HEK293 (cell line): ENCODE results near the gene NCOR1.

Experiments used
- CTCF ChIA-PET: fragments of 350-600 bp; formaldehyde crosslinking; extraction: SDS; loops from one replicate; lab custom pipeline; 2021; ENCODE audit warnings: antibody characterized with exemption; lab: Yijun Ruan, JAX
- POLR2A ChIA-PET: fragments of 300-600 bp; formaldehyde crosslinking; extraction: SDS; loops from one replicate; lab custom pipeline; 2020; ENCODE audit warnings: antibody characterized with exemption, inconsistent platforms; lab: Yijun Ruan, JAX
- H3K27ac ChIP-seq: fragments of 200-500 bp; sonication (Bioruptor generic); 2 replicates; pipeline ENCODE4 v1.5.1; 2014; ENCODE audit warnings: low read depth, low read length, control low read depth, inconsistent platforms; ENCODE audit errors: extremely low read depth
- H3K36me3 ChIP-seq, 2 experiments: fragments of 200-500 bp in 1 of 2; sonication (Bioruptor generic) in 1 of 2; 1 replicate in 1 of 2; 2 replicates in 1 of 2; pipeline ENCODE4 v1.5.1; 2014 to 2017; ENCODE audit warnings: inconsistent platforms in 2 of 2, low read length in 2 of 2; ENCODE audit not compliant: control insufficient read depth in 2 of 2, insufficient read depth in 1 of 2
- H3K4me1 ChIP-seq: fragments of 200-500 bp; sonication (Bioruptor generic); 2 replicates; pipeline ENCODE4 v1.5.1; 2014; ENCODE audit warnings: mild to moderate bottlenecking, low read length, inconsistent platforms; ENCODE audit not compliant: control insufficient read depth, insufficient read depth
- H3K4me3 ChIP-seq: 2 replicates; pipeline ENCODE4 v1.5.1; 2011; ENCODE audit warnings: low read depth, mild to moderate bottlenecking, control low read depth, low read length, moderate library complexity
- H3K9me3 ChIP-seq: fragments of 200-500 bp; sonication (Bioruptor generic); 2 replicates; pipeline ENCODE4 v1.5.1; 2014; ENCODE audit warnings: low read depth, low read length, inconsistent platforms; ENCODE audit not compliant: control insufficient read depth, insufficient read depth
- OSR2 ChIP-seq: fragments of 450-650 bp; formaldehyde crosslinking; IDR thresholded peaks from 2 replicates; pipeline ENCODE4 v1.5.1; 2016; ENCODE audit warnings: missing biosample characterization, missing genetic modification characterization
- SCRT2 ChIP-seq: fragments of 450-650 bp; formaldehyde crosslinking; IDR thresholded peaks from 2 replicates; pipeline ENCODE4 v1.5.1; 2016; ENCODE audit warnings: missing biosample characterization, missing genetic modification characterization
- TCF7L2 ChIP-seq: IDR thresholded peaks from 2 replicates; pipeline ENCODE4 v1.6.1; 2011; ENCODE audit warnings: low read depth, mild to moderate bottlenecking, inconsistent platforms, low read length, moderate library complexity, borderline replicate concordance
- ZBTB1 ChIP-seq: fragments of 450-650 bp; formaldehyde crosslinking; IDR thresholded peaks from 2 replicates; pipeline ENCODE4 v1.5.1; 2016; ENCODE audit warnings: missing biosample characterization, missing genetic modification characterization
- ZBTB7A ChIP-seq: fragments of 450-650 bp; formaldehyde crosslinking; IDR thresholded peaks from 2 replicates; pipeline ENCODE4 v1.5.1; 2016; ENCODE audit warnings: low read depth, missing biosample characterization, missing genetic modification characterization
- ZIC2 ChIP-seq: fragments of 450-650 bp; formaldehyde crosslinking; IDR thresholded peaks from 2 replicates; pipeline ENCODE4 v1.5.1; 2016; ENCODE audit warnings: missing biosample characterization, missing genetic modification characterization
- ZNF121 ChIP-seq: fragments of 450-650 bp; formaldehyde crosslinking; IDR thresholded peaks from 2 replicates; pipeline ENCODE4 v1.5.1; 2016; ENCODE audit warnings: missing biosample characterization, missing genetic modification characterization
- ZNF174 ChIP-seq: fragments of 450-650 bp; formaldehyde crosslinking; IDR thresholded peaks from 2 replicates; pipeline ENCODE4 v1.5.0; 2017; ENCODE audit warnings: missing biosample characterization, mild to moderate bottlenecking, missing genetic modification characterization
- ZNF514 ChIP-seq: fragments of 450-650 bp; formaldehyde crosslinking; IDR thresholded peaks from 2 replicates; pipeline ENCODE4 v1.5.1; 2016; ENCODE audit warnings: missing biosample characterization, missing genetic modification characterization
- ZNF571 ChIP-seq: fragments of 450-650 bp; formaldehyde crosslinking; IDR thresholded peaks from 2 replicates; pipeline ENCODE4 v1.5.0; 2017; ENCODE audit warnings: missing biosample characterization, missing genetic modification characterization
- ZNF624 ChIP-seq: fragments of 450-650 bp; formaldehyde crosslinking; IDR thresholded peaks from 2 replicates; pipeline ENCODE4 v1.5.1; 2017; ENCODE audit warnings: missing biosample characterization, missing genetic modification characterization
- ZNF626 ChIP-seq: fragments of 450-650 bp; sonication (Bioruptor Pico); formaldehyde crosslinking; IDR thresholded peaks from 2 replicates; pipeline ENCODE4 v1.5.1; 2018; ENCODE audit warnings: missing biosample characterization, missing genetic modification characterization, inconsistent platforms
- ZNF664 ChIP-seq: fragments of 450-650 bp; formaldehyde crosslinking; IDR thresholded peaks from 2 replicates; pipeline ENCODE4 v1.5.1; 2016; ENCODE audit warnings: missing biosample characterization, missing genetic modification characterization
- ZNF707 ChIP-seq: fragments of 450-650 bp; formaldehyde crosslinking; IDR thresholded peaks from 2 replicates; pipeline ENCODE4 v1.5.1; 2016; ENCODE audit warnings: missing biosample characterization, missing genetic modification characterization
- ZNF76 ChIP-seq: fragments of 450-650 bp; formaldehyde crosslinking; IDR thresholded peaks from 2 replicates; pipeline ENCODE4; 2016; ENCODE audit warnings: low read depth, missing biosample characterization, missing genetic modification characterization, borderline replicate concordance
- ZNF768 ChIP-seq: fragments of 450-650 bp; formaldehyde crosslinking; IDR thresholded peaks from 2 replicates; pipeline ENCODE4 v1.5.1; 2018; ENCODE audit warnings: missing biosample characterization, mild to moderate bottlenecking, missing genetic modification characterization
- ZNF777 ChIP-seq: fragments of 450-650 bp; formaldehyde crosslinking; IDR thresholded peaks from 2 replicates; pipeline ENCODE4 v1.5.1; 2017; ENCODE audit warnings: missing biosample characterization, missing genetic modification characterization, borderline replicate concordance
- TF ChIP-seq, protein P1 (sequence below): fragments of 450-650 bp; formaldehyde crosslinking; IDR thresholded peaks from 2 replicates; pipeline ENCODE4 v1.5.1; 2016; ENCODE audit warnings: missing biosample characterization, missing genetic modification characterization
- TF ChIP-seq, protein P2 (sequence below): fragments of 450-650 bp; formaldehyde crosslinking; IDR thresholded peaks from 2 replicates; pipeline ENCODE4 v1.5.1; 2017; ENCODE audit warnings: missing biosample characterization, missing genetic modification characterization
- TF ChIP-seq, protein P3 (sequence below): fragments of 450-650 bp; formaldehyde crosslinking; IDR thresholded peaks from 2 replicates; pipeline ENCODE4 v1.5.1; 2016; ENCODE audit warnings: missing biosample characterization, missing genetic modification characterization
- TF ChIP-seq, protein P4 (sequence below): fragments of 450-650 bp; formaldehyde crosslinking; IDR thresholded peaks from 2 replicates; pipeline ENCODE4 v1.5.1; 2016; ENCODE audit warnings: missing biosample characterization, missing genetic modification characterization
- TF ChIP-seq, protein P5 (sequence below): fragments of 450-650 bp; formaldehyde crosslinking; IDR thresholded peaks from 2 replicates; pipeline ENCODE4 v1.5.1; 2017; ENCODE audit warnings: missing biosample characterization, missing genetic modification characterization
- TF ChIP-seq, protein P6 (sequence below): fragments of 450-650 bp; formaldehyde crosslinking; IDR thresholded peaks from 2 replicates; pipeline ENCODE4 v1.5.1; 2016; ENCODE audit warnings: missing biosample characterization, missing genetic modification characterization
- TF ChIP-seq, protein P7 (sequence below): fragments of 450-650 bp; formaldehyde crosslinking; IDR thresholded peaks from 2 replicates; pipeline ENCODE4 v1.5.1; 2016; ENCODE audit warnings: missing biosample characterization, missing genetic modification characterization, low read depth

NCOR1 gene

DNA sequence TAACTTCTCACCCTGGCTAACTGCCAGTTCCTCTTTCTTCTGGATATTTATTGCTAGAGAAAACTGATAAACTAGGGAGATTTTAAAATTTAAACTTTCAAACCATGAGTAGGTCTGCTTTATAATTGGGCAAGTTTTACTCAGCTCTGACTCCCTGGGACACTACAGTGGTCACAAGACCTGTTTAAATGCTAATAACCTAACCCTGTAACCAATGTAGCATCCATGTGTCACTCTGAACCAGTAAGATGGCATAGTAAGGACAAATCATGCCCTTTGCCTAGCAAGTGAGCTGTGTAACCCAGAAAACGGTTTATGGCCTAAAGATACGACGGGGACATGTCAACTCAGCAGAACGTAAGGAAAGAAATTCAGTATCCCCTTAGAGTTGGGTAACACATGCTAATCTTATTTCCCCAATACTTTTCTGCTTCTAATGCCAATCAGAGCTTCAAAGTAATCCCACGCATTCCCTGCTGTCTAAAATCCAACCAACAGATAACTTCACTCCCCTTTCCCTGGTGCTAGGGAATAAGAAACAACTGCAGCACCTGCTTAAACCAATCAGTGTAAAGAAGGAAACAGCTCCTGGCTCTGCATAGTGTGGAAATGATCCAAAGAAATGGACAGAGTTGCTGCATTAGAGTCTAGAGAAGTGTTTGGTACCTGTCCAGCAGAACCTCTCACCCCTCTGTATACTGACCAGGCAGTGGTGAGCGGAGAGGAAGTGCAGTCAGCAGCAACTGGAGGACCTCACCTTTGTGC lies 85.7 kb downstream of the NCOR1 start (continued):
- TF ChIP-seq ZNF707 (no peak), TCF7L2 (no peak), ZNF76 (tag by site-specific recombination) (no peak), OSR2 (no peak)
- TF ChIP-seq, protein P1, sequence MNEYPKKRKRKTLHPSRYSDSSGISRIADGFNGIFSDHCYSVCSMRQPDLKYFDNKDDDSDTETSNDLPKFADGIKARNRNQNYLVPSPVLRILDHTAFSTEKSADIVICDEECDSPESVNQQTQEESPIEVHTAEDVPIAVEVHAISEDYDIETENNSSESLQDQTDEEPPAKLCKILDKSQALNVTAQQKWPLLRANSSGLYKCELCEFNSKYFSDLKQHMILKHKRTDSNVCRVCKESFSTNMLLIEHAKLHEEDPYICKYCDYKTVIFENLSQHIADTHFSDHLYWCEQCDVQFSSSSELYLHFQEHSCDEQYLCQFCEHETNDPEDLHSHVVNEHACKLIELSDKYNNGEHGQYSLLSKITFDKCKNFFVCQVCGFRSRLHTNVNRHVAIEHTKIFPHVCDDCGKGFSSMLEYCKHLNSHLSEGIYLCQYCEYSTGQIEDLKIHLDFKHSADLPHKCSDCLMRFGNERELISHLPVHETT: no peak
- TF ChIP-seq, protein P2, sequence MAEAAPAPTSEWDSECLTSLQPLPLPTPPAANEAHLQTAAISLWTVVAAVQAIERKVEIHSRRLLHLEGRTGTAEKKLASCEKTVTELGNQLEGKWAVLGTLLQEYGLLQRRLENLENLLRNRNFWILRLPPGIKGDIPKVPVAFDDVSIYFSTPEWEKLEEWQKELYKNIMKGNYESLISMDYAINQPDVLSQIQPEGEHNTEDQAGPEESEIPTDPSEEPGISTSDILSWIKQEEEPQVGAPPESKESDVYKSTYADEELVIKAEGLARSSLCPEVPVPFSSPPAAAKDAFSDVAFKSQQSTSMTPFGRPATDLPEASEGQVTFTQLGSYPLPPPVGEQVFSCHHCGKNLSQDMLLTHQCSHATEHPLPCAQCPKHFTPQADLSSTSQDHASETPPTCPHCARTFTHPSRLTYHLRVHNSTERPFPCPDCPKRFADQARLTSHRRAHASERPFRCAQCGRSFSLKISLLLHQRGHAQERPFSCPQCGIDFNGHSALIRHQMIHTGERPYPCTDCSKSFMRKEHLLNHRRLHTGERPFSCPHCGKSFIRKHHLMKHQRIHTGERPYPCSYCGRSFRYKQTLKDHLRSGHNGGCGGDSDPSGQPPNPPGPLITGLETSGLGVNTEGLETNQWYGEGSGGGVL (tag by site-specific recombination): no peak

DNA sequence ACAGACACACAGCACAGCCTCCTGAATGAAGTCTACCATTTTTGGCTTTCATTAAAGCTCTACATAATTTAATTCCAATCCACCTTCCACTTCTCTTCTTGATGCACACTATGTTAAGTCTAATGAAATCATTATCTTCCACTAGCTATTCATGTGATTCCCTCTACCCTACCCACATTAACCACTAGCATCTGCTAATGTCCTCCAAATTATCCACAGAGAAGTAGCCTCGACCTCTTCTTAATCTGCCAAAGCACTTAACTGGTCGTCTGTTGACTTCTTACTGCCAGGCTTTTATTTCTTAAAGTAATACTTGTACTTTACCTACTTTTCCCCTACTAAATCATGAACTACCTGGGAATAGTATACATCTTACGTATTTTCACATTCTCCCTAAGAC lies 91.8 kb downstream of the NCOR1 start:
- no peak overlapping the region for H3K4me3 ChIP-seq
- CTCF ChIA-PET: no interaction called here
- TF ChIP-seq ZNF571 (tag by site-specific recombination): no peak
- TF ChIP-seq, protein P2 (tag by site-specific recombination): no peak
- TF ChIP-seq, protein P3, sequence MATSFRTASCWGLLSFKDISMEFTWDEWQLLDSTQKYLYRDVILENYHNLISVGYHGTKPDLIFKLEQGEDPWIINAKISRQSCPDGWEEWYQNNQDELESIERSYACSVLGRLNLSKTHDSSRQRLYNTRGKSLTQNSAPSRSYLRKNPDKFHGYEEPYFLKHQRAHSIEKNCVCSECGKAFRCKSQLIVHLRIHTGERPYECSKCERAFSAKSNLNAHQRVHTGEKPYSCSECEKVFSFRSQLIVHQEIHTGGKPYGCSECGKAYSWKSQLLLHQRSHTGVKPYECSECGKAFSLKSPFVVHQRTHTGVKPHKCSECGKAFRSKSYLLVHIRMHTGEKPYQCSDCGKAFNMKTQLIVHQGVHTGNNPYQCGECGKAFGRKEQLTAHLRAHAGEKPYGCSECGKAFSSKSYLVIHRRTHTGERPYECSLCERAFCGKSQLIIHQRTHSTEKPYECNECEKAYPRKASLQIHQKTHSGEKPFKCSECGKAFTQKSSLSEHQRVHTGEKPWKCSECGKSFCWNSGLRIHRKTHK: no peak
- TF ChIP-seq SCRT2 (tag by site-specific recombination): no peak
- TF ChIP-seq, protein P4, sequence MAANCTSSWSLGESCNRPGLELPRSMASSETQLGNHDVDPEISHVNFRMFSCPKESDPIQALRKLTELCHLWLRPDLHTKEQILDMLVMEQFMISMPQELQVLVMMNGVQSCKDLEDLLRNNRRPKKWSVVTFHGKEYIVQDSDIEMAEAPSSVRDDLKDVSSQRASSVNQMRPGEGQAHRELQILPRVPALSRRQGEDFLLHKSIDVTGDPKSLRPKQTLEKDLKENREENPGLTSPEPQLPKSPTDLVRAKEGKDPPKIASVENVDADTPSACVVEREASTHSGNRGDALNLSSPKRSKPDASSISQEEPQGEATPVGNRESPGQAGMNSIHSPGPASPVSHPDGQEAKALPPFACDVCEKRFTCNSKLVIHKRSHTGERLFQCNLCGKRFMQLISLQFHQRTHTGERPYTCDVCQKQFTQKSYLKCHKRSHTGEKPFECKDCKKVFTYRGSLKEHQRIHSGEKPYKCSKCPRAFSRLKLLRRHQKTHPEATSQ (tag by site-specific recombination): no peak
- TF ChIP-seq ZNF626 (tag by site-specific recombination): no peak
- TF ChIP-seq, protein P5, sequence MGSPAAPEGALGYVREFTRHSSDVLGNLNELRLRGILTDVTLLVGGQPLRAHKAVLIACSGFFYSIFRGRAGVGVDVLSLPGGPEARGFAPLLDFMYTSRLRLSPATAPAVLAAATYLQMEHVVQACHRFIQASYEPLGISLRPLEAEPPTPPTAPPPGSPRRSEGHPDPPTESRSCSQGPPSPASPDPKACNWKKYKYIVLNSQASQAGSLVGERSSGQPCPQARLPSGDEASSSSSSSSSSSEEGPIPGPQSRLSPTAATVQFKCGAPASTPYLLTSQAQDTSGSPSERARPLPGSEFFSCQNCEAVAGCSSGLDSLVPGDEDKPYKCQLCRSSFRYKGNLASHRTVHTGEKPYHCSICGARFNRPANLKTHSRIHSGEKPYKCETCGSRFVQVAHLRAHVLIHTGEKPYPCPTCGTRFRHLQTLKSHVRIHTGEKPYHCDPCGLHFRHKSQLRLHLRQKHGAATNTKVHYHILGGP: no peak
- TF ChIP-seq ZBTB1: no peak
- TF ChIP-seq ZNF664 (tag by site-specific recombination): no peak
- no peak for TF ChIP-seq ZNF514 (tag by site-specific recombination)
- no peak for TF ChIP-seq ZNF174 (tag by site-specific recombination)
- TF ChIP-seq, protein P6, sequence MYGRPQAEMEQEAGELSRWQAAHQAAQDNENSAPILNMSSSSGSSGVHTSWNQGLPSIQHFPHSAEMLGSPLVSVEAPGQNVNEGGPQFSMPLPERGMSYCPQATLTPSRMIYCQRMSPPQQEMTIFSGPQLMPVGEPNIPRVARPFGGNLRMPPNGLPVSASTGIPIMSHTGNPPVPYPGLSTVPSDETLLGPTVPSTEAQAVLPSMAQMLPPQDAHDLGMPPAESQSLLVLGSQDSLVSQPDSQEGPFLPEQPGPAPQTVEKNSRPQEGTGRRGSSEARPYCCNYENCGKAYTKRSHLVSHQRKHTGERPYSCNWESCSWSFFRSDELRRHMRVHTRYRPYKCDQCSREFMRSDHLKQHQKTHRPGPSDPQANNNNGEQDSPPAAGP (tag by site-specific recombination): no peak
- TF ChIP-seq ZNF768 (tag by site-specific recombination): no peak
- no peak for TF ChIP-seq ZNF121
- TF ChIP-seq ZNF76 (tag by site-specific recombination): no peak
- no peak for TF ChIP-seq ZNF777
- no peak for TF ChIP-seq ZNF624
- TF ChIP-seq ZIC2 (tag by site-specific recombination): no peak
- TF ChIP-seq, protein P7, sequence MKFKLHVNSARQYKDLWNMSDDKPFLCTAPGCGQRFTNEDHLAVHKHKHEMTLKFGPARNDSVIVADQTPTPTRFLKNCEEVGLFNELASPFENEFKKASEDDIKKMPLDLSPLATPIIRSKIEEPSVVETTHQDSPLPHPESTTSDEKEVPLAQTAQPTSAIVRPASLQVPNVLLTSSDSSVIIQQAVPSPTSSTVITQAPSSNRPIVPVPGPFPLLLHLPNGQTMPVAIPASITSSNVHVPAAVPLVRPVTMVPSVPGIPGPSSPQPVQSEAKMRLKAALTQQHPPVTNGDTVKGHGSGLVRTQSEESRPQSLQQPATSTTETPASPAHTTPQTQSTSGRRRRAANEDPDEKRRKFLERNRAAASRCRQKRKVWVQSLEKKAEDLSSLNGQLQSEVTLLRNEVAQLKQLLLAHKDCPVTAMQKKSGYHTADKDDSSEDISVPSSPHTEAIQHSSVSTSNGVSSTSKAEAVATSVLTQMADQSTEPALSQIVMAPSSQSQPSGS (tag by site-specific recombination): no peak
- TF ChIP-seq ZBTB7A: no peak
- TF ChIP-seq, all 188 proteins: peak for 0
- Histone ChIP-seq H3K27ac (no peak overlapping the region), H3K9me3 (no peaks in the 10 kb centered on the region), H3K36me3 (peaks cover 57 to 73% of the 10 kb centered on the region in 2 experiments), H3K4me1 (no peaks in the 10 kb centered on the region)
- POLR2A ChIA-PET: no interaction called here
